Measurements from ENCODE around the gene NOLC1.
A peak's percentile ranks its signal among the peaks of the same experiment; 100 is the strongest.

NOLC1 gene

GRCh38 chr10:102200751-102201640 lies 48.8 kb downstream of the NOLC1 start:
- no peaks in the 10 kb centered on the region for H3K9me3 ChIP-seq (replicated peaks; ENCODE audit: insufficient read depth, low read length)
- no peak for DNase-seq
- H3K27ac ChIP-seq (ENCODE audit: low read length), result no peak overlapping the region
- no peaks in the 10 kb centered on the region for H3K36me3 ChIP-seq (replicated peaks; ENCODE audit: insufficient read depth, low read length)
- H3K27me3 ChIP-seq (replicated peaks; ENCODE audit: insufficient read depth, low read length), result no peaks in the 10 kb centered on the region
- no peak overlapping the region for H3K4me3 ChIP-seq (ENCODE audit: low read length)
- H3K4me2 ChIP-seq (ENCODE audit: low read depth, low read length), result no peak overlapping the region
- H3K9ac ChIP-seq (ENCODE audit: low read length), result no peak overlapping the region
- no peak overlapping the region for H2AFZ ChIP-seq (ENCODE audit: low read length)
- no peaks in the 10 kb centered on the region for H3F3A ChIP-seq (ENCODE audit: insufficient read depth, low read length)
- H4K20me1 ChIP-seq (ENCODE audit: insufficient read depth, low read length), result no peaks in the 10 kb centered on the region
- H3K9me2 ChIP-seq (replicated peaks; ENCODE audit: insufficient read depth, low read length), result no peaks in the 10 kb centered on the region
- TF ChIP-seq EZH2 (optimal IDR thresholded peaks at IDR 0.05; ENCODE audit: low read depth, low read length) (no peak), CTCF (IDR thresholded peaks at IDR 0.05; ENCODE audit: low read length) (no peak), EZH2phosphoT487 (IDR thresholded peaks at IDR 0.05; ENCODE audit: low read length) (no peak)
- H3K79me2 ChIP-seq (ENCODE audit: low read length), result no peaks in the 10 kb centered on the region
- peaks cover 17% of the 10 kb centered on the region for H3K4me1 ChIP-seq (ENCODE audit: low read length)

DNA sequence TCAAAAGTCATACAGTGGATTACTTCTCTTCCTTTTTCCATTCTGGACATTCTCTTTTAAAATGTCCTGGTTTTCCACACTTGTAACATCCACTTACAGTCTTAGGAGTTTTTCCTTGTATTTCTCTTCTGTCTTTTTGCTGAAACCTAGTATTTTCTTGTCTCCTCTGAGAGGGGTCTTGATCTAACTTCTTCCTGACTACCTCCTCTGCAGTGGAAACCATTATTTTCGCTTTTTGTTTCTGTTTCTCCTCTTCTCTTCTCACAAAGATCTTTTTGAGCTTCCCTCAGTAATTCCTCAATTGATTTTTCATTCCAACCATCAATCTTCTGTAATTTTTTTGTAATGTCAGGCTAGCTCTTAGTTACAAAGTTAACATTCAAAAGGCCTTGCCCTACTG lies 50.2 kb downstream of the NOLC1 start:
- peak overlapping the region; percentile 67 for H3K4me2 ChIP-seq (ENCODE audit: low read depth, low read length)
- peak overlapping the region; percentile 39 for H3K4me3 ChIP-seq (ENCODE audit: low read length)
- H3K27me3 ChIP-seq (replicated peaks; ENCODE audit: insufficient read depth, low read length), result no peaks in the 10 kb centered on the region
- peak overlapping the region; percentile 73 for H2AFZ ChIP-seq (ENCODE audit: low read length)
- no peak for DNase-seq
- no peaks in the 10 kb centered on the region for H3K9me2 ChIP-seq (replicated peaks; ENCODE audit: insufficient read depth, low read length)
- no peaks in the 10 kb centered on the region for H3K9me3 ChIP-seq (replicated peaks; ENCODE audit: insufficient read depth, low read length)
- peak overlapping the region; percentile 24; the same call in 1 of the 2 replicates for H3K9ac ChIP-seq (ENCODE audit: low read length)
- no peaks in the 10 kb centered on the region for H3F3A ChIP-seq (ENCODE audit: insufficient read depth, low read length)
- TF ChIP-seq EZH2phosphoT487 (IDR thresholded peaks at IDR 0.05; ENCODE audit: low read length), result no peak
- peak overlapping the region; percentile 25; the same call in 1 of the 2 replicates for H3K27ac ChIP-seq (ENCODE audit: low read length)
- peaks cover 17% of the 10 kb centered on the region for H3K4me1 ChIP-seq (ENCODE audit: low read length)
- no peaks in the 10 kb centered on the region for H4K20me1 ChIP-seq (ENCODE audit: insufficient read depth, low read length)
- H3K79me2 ChIP-seq (ENCODE audit: low read length), result no peaks in the 10 kb centered on the region
- no peaks in the 10 kb centered on the region for H3K36me3 ChIP-seq (replicated peaks; ENCODE audit: insufficient read depth, low read length)

DNA sequence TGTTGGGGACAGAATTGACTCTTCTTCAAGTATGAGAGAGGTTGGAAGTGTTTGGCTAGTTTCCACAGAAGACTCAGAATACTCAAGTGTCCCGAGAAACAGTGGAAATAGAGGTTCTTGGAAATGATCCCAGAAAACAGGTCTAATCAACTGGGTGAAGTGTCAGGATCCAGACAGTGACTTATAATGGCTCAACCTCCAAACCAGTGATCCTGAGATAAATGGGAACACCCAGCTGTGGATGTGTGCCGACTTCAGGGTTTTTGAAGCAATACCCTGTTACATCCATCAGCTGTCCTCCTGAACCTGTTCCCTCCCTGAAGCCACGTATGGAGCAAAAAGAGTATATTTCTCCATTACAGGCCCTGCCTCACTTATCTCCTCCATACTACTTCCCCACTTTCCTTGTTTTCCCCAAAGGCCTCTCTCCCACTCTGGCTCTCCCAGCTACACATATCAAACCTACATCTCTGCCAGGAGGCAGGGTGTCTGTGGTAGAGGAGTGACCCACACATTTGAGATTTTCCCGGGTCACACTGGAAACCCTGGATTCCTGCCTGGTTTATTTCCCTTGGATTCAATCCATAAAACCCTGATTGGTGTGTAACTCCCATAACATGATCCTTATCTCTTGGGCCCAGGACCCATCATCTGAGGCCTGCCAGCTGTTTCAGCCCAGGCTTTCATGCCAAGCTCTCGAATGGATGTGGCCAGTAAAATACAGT lies 56.3 kb downstream of the NOLC1 start:
- no peak overlapping the region for H3K27ac ChIP-seq (ENCODE audit: low read length)
- H3K79me2 ChIP-seq (ENCODE audit: low read length), result no peaks in the 10 kb centered on the region

More for the DNA sequence above, 56.3 kb downstream of the NOLC1 start:
- H3K9ac ChIP-seq (ENCODE audit: low read length), result no peak overlapping the region
- H3K4me3 ChIP-seq (ENCODE audit: low read length), result no peak overlapping the region
- no peaks in the 10 kb centered on the region for H4K20me1 ChIP-seq (ENCODE audit: insufficient read depth, low read length)
- TF ChIP-seq EZH2 (optimal IDR thresholded peaks at IDR 0.05; ENCODE audit: low read depth, low read length), result no peak
- no peak for TF ChIP-seq CTCF (IDR thresholded peaks at IDR 0.05; ENCODE audit: low read length)
- TF ChIP-seq EZH2phosphoT487 (IDR thresholded peaks at IDR 0.05; ENCODE audit: low read length), result no peak
- H3K9me3 ChIP-seq (replicated peaks; ENCODE audit: insufficient read depth, low read length), result no peaks in the 10 kb centered on the region
- H3K9me2 ChIP-seq (replicated peaks; ENCODE audit: insufficient read depth, low read length), result no peaks in the 10 kb centered on the region
- DNase-seq, result no peak
- no peaks in the 10 kb centered on the region for H3K36me3 ChIP-seq (replicated peaks; ENCODE audit: insufficient read depth, low read length)
- H3K4me1 ChIP-seq (ENCODE audit: low read length), result peaks cover 13% of the 10 kb centered on the region
- H3K27me3 ChIP-seq (replicated peaks; ENCODE audit: insufficient read depth, low read length), result no peaks in the 10 kb centered on the region
- H2AFZ ChIP-seq (ENCODE audit: low read length), result no peak overlapping the region
- H3F3A ChIP-seq (ENCODE audit: insufficient read depth, low read length), result no peaks in the 10 kb centered on the region
- H3K4me2 ChIP-seq (ENCODE audit: low read depth, low read length), result no peak overlapping the region
